ENCODE measurements around the gene ZNF423. TPM values are rescaled to one million over a fixed set of nuclear protein-coding genes. Genes with fewer than 3 reads are reported as not detected.

ZNF423 gene
- total and polyA plus RNA-seq, 2 of the 13 experiments (the other 11 are each of a cell fraction or from before 2014, with no cell fraction given), result 0.07 to 0.31 TPM

GRCh38 chr16:49653173-49653570, 202.7 kb downstream of the ZNF423 start:
- Histone ChIP-seq H3K4me2 (ENCODE audit: low read depth, low read length) (no peak overlapping the region), H3K27ac (ENCODE audit: extremely low read length, insufficient read depth, low read length) (no peak overlapping the region), H3K9ac (ENCODE audit: insufficient read depth, low read depth, low read length) (no peak overlapping the region), H3K9me3 (ENCODE audit: low read length) (peaks cover 8% of the 10 kb centered on the region), H3K36me3 (replicated peaks in 1 of 2; ENCODE audit: control insufficient read depth in 1 of 2, insufficient read depth in 2 of 2, low read length in 2 of 2) (no peaks in the 10 kb centered on the region), H3K27me3 (ENCODE audit: control insufficient read depth in 1 of 2, insufficient read depth in 2 of 2, low read length in 2 of 2) (no peaks in the 10 kb centered on the region; a peak in 1 of 5 replicates), H2AFZ (ENCODE audit: low read length) (no peak overlapping the region), H3K79me2 (ENCODE audit: insufficient read depth, low read length) (no peaks in the 10 kb centered on the region), H3K4me1 (ENCODE audit: insufficient read depth, low read length) (no peaks in the 10 kb centered on the region), H3K4me3 (replicated peaks in 1 of 3; ENCODE audit: insufficient read depth in 1 of 3, low read depth in 2 of 3, low read length in 3 of 3) (no peak overlapping the region), H4K20me1 (ENCODE audit: insufficient read depth, low read length) (0 out of 2 replicates have a peak, but pooled peaks cover 6% of the 10 kb centered on the region)
- DNase-seq (ENCODE audit: low spot score), result no peak
- ATAC-seq, result no peak
- intact Hi-C loops (cut with micrococcal nuclease; ENCODE audit: unreplicated experiment), result no loop called here
- ChIA-PET CTCF (ENCODE audit: low intra/inter-chr PET ratio, low total read pairs) (no interaction called here), POLR2A (no interaction called here)
- no peak for FAIRE-seq
- in situ Hi-C loops (cut with HindIII; ENCODE audit: extremely low pct_ligation_motif_present, low pct_unique_long_range_greater_than_20kb), result no loop called here
- no TSS peak for BruUV-seq (replicated peaks)
- TF ChIP-seq HDAC1 (CRISPR knock-in tag; IDR thresholded peaks at IDR 0.05), result no peak
- no peak for TF ChIP-seq HNRNPK (IDR thresholded peaks at IDR 0.05; ENCODE audit: low read depth, low read length, poor library complexity, severe bottlenecking)
- TF ChIP-seq ZNF761 (CRISPR knock-in tag; conservative IDR thresholded peaks at IDR 0.05), result no peak
- no peak for TF ChIP-seq MTF2 (CRISPR knock-in tag; IDR thresholded peaks at IDR 0.05; ENCODE audit: borderline replicate concordance)
- no peak for TF ChIP-seq HNF4G (IDR thresholded peaks at IDR 0.05; ENCODE audit: borderline replicate concordance, low read depth, low read length)
- TF ChIP-seq HNF4G (CRISPR knock-in tag; IDR thresholded peaks at IDR 0.05; ENCODE audit: borderline replicate concordance, low read depth), result no peak
- TF ChIP-seq ARHGAP35 (CRISPR knock-in tag; IDR thresholded peaks at IDR 0.05; ENCODE audit: borderline replicate concordance), result no peak
- no peak for TF ChIP-seq ZNF710 (CRISPR knock-in tag; IDR thresholded peaks at IDR 0.05; ENCODE audit: borderline replicate concordance)
- TF ChIP-seq ZNF260 (CRISPR knock-in tag; IDR thresholded peaks at IDR 0.05; ENCODE audit: borderline replicate concordance, low read depth), result no peak
- TF ChIP-seq SOX5 (CRISPR knock-in tag; IDR thresholded peaks at IDR 0.05; ENCODE audit: borderline replicate concordance), result no peak
- no peak for TF ChIP-seq ZNF883 (CRISPR knock-in tag; IDR thresholded peaks at IDR 0.05; ENCODE audit: not compliant biosample characterization)
- TF ChIP-seq IRF1 (CRISPR knock-in tag; IDR thresholded peaks at IDR 0.05; ENCODE audit: low read depth), result no peak
- no peak for TF ChIP-seq MYNN (CRISPR knock-in tag; IDR thresholded peaks at IDR 0.05; ENCODE audit: low read depth)
- TF ChIP-seq GLI4 (CRISPR knock-in tag; IDR thresholded peaks at IDR 0.05; ENCODE audit: borderline replicate concordance), result no peak
- no peak for TF ChIP-seq ZC3H4 (CRISPR knock-in tag; IDR thresholded peaks at IDR 0.05; ENCODE audit: borderline replicate concordance)
- TF ChIP-seq PBX2 (CRISPR knock-in tag; IDR thresholded peaks at IDR 0.05), result no peak
- TF ChIP-seq NKX3-1 (CRISPR knock-in tag; IDR thresholded peaks at IDR 0.05), result no peak
- TF ChIP-seq SRY (CRISPR knock-in tag; IDR thresholded peaks at IDR 0.05), result no peak
- TF ChIP-seq ZNF724P (CRISPR knock-in tag; IDR thresholded peaks at IDR 0.05; ENCODE audit: borderline replicate concordance), result no peak
- WGBS (ENCODE audit: low lambda C conversion rate), result 38% methylated on average over 6 of the region's 6 CpGs

Measured in HepG2 (cell line).